Measurements from ENCODE around the gene AKIP1. TPM values are rescaled to one million over a fixed set of nuclear protein-coding genes. Genes with fewer than 3 reads are reported as not detected.
A peak's percentile ranks its signal among the peaks of the same experiment; 100 is the strongest.

Gene AKIP1
- polyA plus RNA-seq, 3 donors: 8.7 to 18.9 (median 18.7) TPM

DNA sequence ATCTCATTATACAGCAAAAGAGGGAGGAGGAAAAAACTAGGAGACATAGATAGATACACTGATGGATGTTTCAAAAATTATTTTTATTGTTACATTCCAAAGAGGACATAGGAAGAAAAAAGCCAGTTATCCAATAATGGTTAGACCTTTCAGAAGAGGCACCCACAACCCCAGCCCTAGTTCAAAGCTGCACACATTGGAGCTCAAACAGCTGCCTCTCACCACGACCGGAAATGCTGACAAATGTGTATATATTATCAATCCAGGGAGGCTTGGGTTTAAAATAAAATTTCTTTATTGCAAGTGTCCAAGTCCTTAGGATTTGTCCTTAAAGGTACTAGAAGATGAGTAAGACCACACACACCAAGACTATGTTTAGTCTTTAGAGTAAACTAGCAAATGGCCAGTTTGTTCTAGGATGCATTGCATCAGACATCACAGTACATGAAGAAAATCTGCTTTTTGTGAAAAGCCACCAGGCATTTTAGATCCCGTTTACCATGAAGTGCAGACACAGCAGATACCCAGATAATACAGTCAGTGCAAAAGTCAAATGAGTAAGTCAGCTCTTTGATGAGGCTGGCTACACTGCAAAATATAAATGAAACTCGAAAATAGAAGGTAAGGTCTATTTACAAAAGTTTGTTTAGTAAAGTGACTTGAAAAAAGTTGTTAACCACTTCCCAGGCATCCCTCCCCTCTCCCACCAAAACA lies 36.4 kb downstream of the AKIP1 start:
- H3K4me1 Mint-ChIP-seq: no peaks in the 10 kb centered on the region
- peaks cover 47 to 57% of the 10 kb centered on the region in 2 donors for H3K36me3 Mint-ChIP-seq
- Histone ChIP-seq H3K27ac (ENCODE audit: low read depth in 1 of 2, low read length in 2 of 2) (no peak overlapping the region), H3K9ac (ENCODE audit: insufficient read depth, low read length, poor library complexity, severe bottlenecking) (no peak overlapping the region), H3K4me3 (replicated peaks in 1 of 3; ENCODE audit: low read depth in 2 of 3, low read length in 3 of 3) (no peak overlapping the region), H2AFZ (ENCODE audit: insufficient read depth, low read depth, low read length, poor library complexity, severe bottlenecking) (no peak overlapping the region), H3K4me1 (ENCODE audit: control insufficient read depth in 1 of 2, insufficient read depth in 2 of 2, low read length in 2 of 2) (no peaks in the 10 kb centered on the region), H3K9me3 (replicated peaks in 1 of 2; ENCODE audit: control insufficient read depth in 1 of 2, insufficient read depth in 1 of 2, low read length in 2 of 2) (no peaks in the 10 kb centered on the region), H3K4me2 (replicated peaks; ENCODE audit: extremely low read depth, low read length, poor library complexity, severe bottlenecking) (no peak overlapping the region), H4K20me1 (ENCODE audit: insufficient read depth, low read length) (no peaks in the 10 kb centered on the region), H3K79me2 (ENCODE audit: insufficient read depth, low read length) (no peaks in the 10 kb centered on the region), H3K36me3 (replicated peaks in 1 of 2; ENCODE audit: control insufficient read depth in 1 of 2, insufficient read depth in 2 of 2, low read length in 2 of 2) (peaks cover 41 to 52% of the 10 kb centered on the region in 2 donors), H3K27me3 (ENCODE audit: control insufficient read depth in 2 of 2, insufficient read depth in 2 of 2, low read length in 2 of 2) (no peaks in the 10 kb centered on the region)
- H3K27me3 Mint-ChIP-seq (ENCODE audit: low read depth in 3 of 3): no peaks in the 10 kb centered on the region
- intact Hi-C loops (cut with micrococcal nuclease): no loop called here
- H3K4me3 Mint-ChIP-seq: no peak overlapping the region
- H3K27ac Mint-ChIP-seq: peak overlapping the region in 1 of 7 donors; percentile 30
- no peaks in the 10 kb centered on the region for H3K9me3 Mint-ChIP-seq
- DNase-seq: no peak
- WGBS (ENCODE audit: insufficient coverage): no CpG with 5 or more reads among the region's 4 CpGs
- TF ChIP-seq, protein P1, sequence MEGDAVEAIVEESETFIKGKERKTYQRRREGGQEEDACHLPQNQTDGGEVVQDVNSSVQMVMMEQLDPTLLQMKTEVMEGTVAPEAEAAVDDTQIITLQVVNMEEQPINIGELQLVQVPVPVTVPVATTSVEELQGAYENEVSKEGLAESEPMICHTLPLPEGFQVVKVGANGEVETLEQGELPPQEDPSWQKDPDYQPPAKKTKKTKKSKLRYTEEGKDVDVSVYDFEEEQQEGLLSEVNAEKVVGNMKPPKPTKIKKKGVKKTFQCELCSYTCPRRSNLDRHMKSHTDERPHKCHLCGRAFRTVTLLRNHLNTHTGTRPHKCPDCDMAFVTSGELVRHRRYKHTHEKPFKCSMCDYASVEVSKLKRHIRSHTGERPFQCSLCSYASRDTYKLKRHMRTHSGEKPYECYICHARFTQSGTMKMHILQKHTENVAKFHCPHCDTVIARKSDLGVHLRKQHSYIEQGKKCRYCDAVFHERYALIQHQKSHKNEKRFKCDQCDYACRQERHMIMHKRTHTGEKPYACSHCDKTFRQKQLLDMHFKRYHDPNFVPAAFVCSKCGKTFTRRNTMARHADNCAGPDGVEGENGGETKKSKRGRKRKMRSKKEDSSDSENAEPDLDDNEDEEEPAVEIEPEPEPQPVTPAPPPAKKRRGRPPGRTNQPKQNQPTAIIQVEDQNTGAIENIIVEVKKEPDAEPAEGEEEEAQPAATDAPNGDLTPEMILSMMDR (IDR thresholded peaks at IDR 0.05): no peak

DNA sequence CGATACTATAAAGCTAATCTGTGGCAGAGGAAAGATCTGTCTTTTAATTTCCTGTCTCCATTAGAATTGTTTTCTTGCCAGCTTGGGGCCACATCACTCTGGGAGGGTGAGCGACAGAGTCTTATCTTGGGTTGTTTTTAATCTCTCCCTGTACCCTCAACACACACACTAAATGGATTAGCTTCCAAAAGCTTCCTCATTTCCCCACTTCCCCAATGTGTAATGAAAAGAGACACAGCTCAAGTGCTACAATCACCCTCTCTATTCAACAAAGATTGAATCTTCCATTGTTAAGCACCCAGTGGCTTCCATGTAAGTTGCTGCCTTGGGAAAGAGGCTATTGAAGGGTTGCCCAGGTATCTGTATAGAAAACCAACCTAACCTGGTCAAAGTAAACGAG lies 37.9 kb downstream of the AKIP1 start:
- no peaks in the 10 kb centered on the region for H3K4me1 Mint-ChIP-seq
- H3K36me3 ChIP-seq (replicated peaks in 1 of 2; ENCODE audit: control insufficient read depth in 1 of 2, insufficient read depth in 2 of 2, low read length in 2 of 2): peaks cover 56 to 67% of the 10 kb centered on the region in 2 donors

More for the DNA sequence above, 37.9 kb downstream of the AKIP1 start:
- WGBS (ENCODE audit: insufficient coverage): no CpG with 5 or more reads among the region's 3 CpGs
- no peak overlapping the region for H3K4me3 Mint-ChIP-seq
- no peaks in the 10 kb centered on the region for H3K27me3 Mint-ChIP-seq (ENCODE audit: low read depth in 3 of 3)
- peaks cover 62 to 72% of the 10 kb centered on the region in 2 donors for H3K36me3 Mint-ChIP-seq
- Histone ChIP-seq H3K4me1 (ENCODE audit: control insufficient read depth in 1 of 2, insufficient read depth in 2 of 2, low read length in 2 of 2) (no peaks in the 10 kb centered on the region), H3K9me3 (replicated peaks in 1 of 2; ENCODE audit: control insufficient read depth in 1 of 2, insufficient read depth in 1 of 2, low read length in 2 of 2) (no peaks in the 10 kb centered on the region), H3K27me3 (ENCODE audit: control insufficient read depth in 2 of 2, insufficient read depth in 2 of 2, low read length in 2 of 2) (no peaks in the 10 kb centered on the region), H2AFZ (ENCODE audit: insufficient read depth, low read depth, low read length, poor library complexity, severe bottlenecking) (no peak overlapping the region), H3K27ac (ENCODE audit: low read depth in 1 of 2, low read length in 2 of 2) (no peak overlapping the region), H4K20me1 (ENCODE audit: insufficient read depth, low read length) (no peaks in the 10 kb centered on the region), H3K79me2 (ENCODE audit: insufficient read depth, low read length) (no peaks in the 10 kb centered on the region), H3K4me2 (replicated peaks; ENCODE audit: extremely low read depth, low read length, poor library complexity, severe bottlenecking) (no peak overlapping the region), H3K9ac (ENCODE audit: insufficient read depth, low read length, poor library complexity, severe bottlenecking) (no peak overlapping the region), H3K4me3 (replicated peaks in 1 of 3; ENCODE audit: low read depth in 2 of 3, low read length in 3 of 3) (no peak overlapping the region)
- H3K9me3 Mint-ChIP-seq: no peaks in the 10 kb centered on the region
- no peak for DNase-seq
- intact Hi-C loops (cut with micrococcal nuclease): no loop called here
- peak overlapping the region in 2 of 7 donors; percentile 21 to 76 for H3K27ac Mint-ChIP-seq
- TF ChIP-seq, protein P1 (IDR thresholded peaks at IDR 0.05): no peak

Data from CD14-positive monocyte (primary cell).